Neural crest cell (in vitro differentiated cells): ENCODE results near the gene OMG. TPM values are rescaled to one million over a fixed set of nuclear protein-coding genes. Genes with fewer than 3 reads are reported as not detected.

Source experiments
- DNase-seq: peaks from one replicate; pipeline ENCODE4 v3.0.0; 2021; ENCODE audit warnings: low read depth, mixed read lengths, low spot score
- H3K27ac Mint-ChIP-seq: one replicate; pipeline ENCODE4 v1.8.0; 2021; ENCODE audit warnings: mild to moderate bottlenecking, mixed read lengths; ENCODE audit not compliant: unreplicated experiment
- H3K27me3 Mint-ChIP-seq: 2 replicates; pipeline ENCODE4 v1.8.0; 2021; ENCODE audit warnings: low read depth, mild to moderate bottlenecking, mixed read lengths
- H3K36me3 Mint-ChIP-seq: 2 replicates; pipeline ENCODE4 v1.8.0; 2021; ENCODE audit warnings: low read depth, mild to moderate bottlenecking, mixed read lengths
- H3K4me1 Mint-ChIP-seq: 2 replicates; pipeline ENCODE4 v1.8.0; 2021; ENCODE audit warnings: mixed read lengths
- H3K4me3 Mint-ChIP-seq: one replicate; pipeline ENCODE4 v1.8.0; 2021; ENCODE audit warnings: mild to moderate bottlenecking, mixed read lengths
- H3K9me3 Mint-ChIP-seq: 2 replicates; pipeline ENCODE4 v1.8.0; 2021; ENCODE audit warnings: mixed read lengths
- total RNA-seq: library from RNA; stranded (reverse); gene quantifications from 2 replicates; pipeline ENCODE4 v1.2.1, GENCODE V29; 2021
- TF ChIP-seq, protein P1 (sequence below): fragments of 200-600 bp; sonication (generic); conservative IDR thresholded peaks from 2 replicates; pipeline ENCODE4 v1.5.0; 2021; ENCODE audit warnings: antibody characterized with exemption, mild to moderate bottlenecking

OMG gene
- total RNA-seq, 1 donor from 2014 or later: not detected

DNA sequence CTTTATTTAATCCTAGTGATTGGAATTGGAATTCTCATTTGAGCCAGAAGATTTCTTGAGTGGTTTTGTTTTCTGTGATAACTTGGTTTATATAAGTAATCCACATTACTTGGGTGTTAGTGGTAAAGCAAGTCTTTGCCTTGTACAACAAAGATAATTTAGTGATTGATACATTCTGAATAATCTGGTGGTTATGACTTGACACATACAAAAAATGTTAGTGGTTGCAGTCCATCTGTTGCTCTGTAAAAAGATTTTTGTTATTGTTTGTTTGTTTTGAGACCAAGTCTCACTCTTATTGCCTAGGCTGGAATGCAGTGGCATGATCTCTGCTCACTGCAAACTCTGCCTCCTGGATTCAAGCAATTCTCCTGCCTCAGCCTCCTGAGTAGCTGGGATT lies 13.2 kb downstream of the OMG start:
- H3K4me3 Mint-ChIP-seq: no peak overlapping the region
- no peaks in the 10 kb centered on the region for H3K4me1 Mint-ChIP-seq
- TF ChIP-seq, protein P1, sequence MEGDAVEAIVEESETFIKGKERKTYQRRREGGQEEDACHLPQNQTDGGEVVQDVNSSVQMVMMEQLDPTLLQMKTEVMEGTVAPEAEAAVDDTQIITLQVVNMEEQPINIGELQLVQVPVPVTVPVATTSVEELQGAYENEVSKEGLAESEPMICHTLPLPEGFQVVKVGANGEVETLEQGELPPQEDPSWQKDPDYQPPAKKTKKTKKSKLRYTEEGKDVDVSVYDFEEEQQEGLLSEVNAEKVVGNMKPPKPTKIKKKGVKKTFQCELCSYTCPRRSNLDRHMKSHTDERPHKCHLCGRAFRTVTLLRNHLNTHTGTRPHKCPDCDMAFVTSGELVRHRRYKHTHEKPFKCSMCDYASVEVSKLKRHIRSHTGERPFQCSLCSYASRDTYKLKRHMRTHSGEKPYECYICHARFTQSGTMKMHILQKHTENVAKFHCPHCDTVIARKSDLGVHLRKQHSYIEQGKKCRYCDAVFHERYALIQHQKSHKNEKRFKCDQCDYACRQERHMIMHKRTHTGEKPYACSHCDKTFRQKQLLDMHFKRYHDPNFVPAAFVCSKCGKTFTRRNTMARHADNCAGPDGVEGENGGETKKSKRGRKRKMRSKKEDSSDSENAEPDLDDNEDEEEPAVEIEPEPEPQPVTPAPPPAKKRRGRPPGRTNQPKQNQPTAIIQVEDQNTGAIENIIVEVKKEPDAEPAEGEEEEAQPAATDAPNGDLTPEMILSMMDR: no peak
- H3K9me3 Mint-ChIP-seq: no peaks in the 10 kb centered on the region
- DNase-seq: no peak
- H3K27ac Mint-ChIP-seq: no peak overlapping the region
- no peaks in the 10 kb centered on the region for H3K27me3 Mint-ChIP-seq
- peaks cover 16% of the 10 kb centered on the region for H3K36me3 Mint-ChIP-seq

DNA sequence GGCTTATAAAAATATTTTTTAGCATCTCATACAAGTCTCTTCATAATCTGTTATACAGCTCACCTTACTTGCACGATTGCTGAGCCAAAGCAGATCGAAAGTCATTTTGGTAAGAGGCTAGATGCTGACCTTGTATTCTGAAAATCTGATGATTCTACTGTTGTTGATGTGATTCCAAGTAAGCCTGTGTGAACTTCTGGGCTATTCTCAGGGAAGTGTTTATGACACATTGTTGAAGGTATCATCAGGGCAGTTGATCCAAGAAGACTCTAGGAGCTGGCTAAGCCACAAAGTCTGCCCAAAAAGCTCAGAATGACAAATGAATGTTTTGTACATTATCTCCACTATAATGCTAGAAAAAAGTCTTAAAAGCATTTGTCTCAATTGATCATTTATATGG lies 16.0 kb downstream of the OMG start:
- no peak for DNase-seq
- Mint-ChIP-seq H3K4me3 (no peak overlapping the region), H3K9me3 (no peaks in the 10 kb centered on the region), H3K27ac (no peak overlapping the region), H3K4me1 (no peaks in the 10 kb centered on the region), H3K36me3 (peaks cover 24% of the 10 kb centered on the region), H3K27me3 (no peaks in the 10 kb centered on the region)
- TF ChIP-seq, protein P1: no peak

DNA sequence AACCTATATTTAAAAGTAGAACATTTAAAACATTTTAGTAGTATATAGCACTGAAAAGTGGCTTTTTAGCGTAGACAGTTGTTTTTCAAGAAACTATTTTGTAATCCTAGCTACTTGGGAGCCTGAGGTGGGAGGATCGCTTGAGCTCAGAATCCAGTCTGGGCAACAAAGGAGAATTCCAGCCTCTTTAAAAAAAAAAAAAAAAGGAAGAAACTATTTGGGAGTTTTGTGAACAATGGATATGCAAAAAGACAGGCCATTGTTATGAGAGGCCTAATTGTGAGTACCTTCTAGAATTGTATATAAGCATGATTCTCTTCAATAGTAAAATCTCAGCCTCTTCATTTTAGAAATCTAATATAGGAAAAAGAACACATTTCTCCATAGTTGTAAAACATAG lies 17.6 kb downstream of the OMG start:
- peaks cover 24% of the 10 kb centered on the region for H3K36me3 Mint-ChIP-seq
- DNase-seq: no peak

GRCh38 chr17:31275116-31275515 lies 21.9 kb downstream of the OMG start:
- no peak for DNase-seq
- no peaks in the 10 kb centered on the region for H3K27me3 Mint-ChIP-seq
- TF ChIP-seq, protein P1: no peak
- H3K4me3 Mint-ChIP-seq: no peak overlapping the region
- H3K4me1 Mint-ChIP-seq: no peaks in the 10 kb centered on the region
- H3K27ac Mint-ChIP-seq: no peak overlapping the region
- peaks cover 14% of the 10 kb centered on the region for H3K36me3 Mint-ChIP-seq
- H3K9me3 Mint-ChIP-seq: no peaks in the 10 kb centered on the region

More for the DNA sequence above, 17.6 kb downstream of the OMG start:
- TF ChIP-seq, protein P1: no peak
- Mint-ChIP-seq H3K9me3 (no peaks in the 10 kb centered on the region), H3K27me3 (no peaks in the 10 kb centered on the region), H3K4me1 (no peaks in the 10 kb centered on the region), H3K27ac (no peak overlapping the region), H3K4me3 (no peak overlapping the region)

DNA sequence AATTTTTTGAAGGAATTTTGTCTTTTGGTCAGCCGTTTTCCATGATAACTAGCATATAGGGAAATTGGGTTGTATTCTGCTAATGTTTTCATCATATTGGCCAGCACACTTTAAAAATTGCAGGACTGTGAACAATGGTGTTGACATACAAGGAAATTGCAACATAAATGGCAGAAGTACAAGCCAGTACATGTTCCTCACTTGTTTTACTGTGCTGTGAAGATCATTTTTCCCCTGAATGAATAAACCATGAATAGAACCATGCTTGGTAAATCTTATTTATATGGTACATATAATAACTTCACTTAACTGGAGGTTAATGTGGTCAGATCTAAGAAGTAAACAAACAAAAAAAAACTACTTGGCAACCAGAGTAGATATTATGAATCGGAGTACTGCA lies 22.8 kb downstream of the OMG start:
- no peak overlapping the region for H3K4me3 Mint-ChIP-seq
- peaks cover 17% of the 10 kb centered on the region for H3K36me3 Mint-ChIP-seq
- no peak overlapping the region for H3K27ac Mint-ChIP-seq
- no peak for DNase-seq
- TF ChIP-seq, protein P1: no peak
- H3K9me3 Mint-ChIP-seq: no peaks in the 10 kb centered on the region
- peaks cover 7% of the 10 kb centered on the region for H3K4me1 Mint-ChIP-seq
- H3K27me3 Mint-ChIP-seq: no peaks in the 10 kb centered on the region

DNA sequence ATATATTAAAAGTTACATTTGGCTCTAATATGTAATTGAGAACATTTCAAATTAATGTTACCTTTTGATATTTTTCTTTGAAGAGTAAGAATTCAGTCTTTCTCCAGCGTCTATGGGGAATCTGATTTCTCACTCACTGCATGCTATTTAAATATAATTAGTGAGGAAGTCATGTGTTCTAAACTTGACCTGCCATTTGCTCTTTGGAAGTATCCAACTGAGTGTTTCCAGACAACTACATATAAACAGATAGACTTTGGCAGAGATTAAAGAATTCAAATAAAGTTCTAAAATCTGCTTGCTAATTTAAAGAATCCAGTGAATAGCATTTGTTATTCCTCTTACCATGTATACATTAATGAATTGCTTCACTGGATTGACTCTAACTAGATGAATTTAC lies 23.5 kb downstream of the OMG start:
- DNase-seq: no peak
- no peaks in the 10 kb centered on the region for H3K27me3 Mint-ChIP-seq
- TF ChIP-seq, protein P1: no peak
- peaks cover 11% of the 10 kb centered on the region for H3K4me1 Mint-ChIP-seq
- no peak overlapping the region for H3K4me3 Mint-ChIP-seq
- no peaks in the 10 kb centered on the region for H3K9me3 Mint-ChIP-seq
- no peak overlapping the region for H3K27ac Mint-ChIP-seq
- peaks cover 20% of the 10 kb centered on the region for H3K36me3 Mint-ChIP-seq
